Transverse colon (tissue), 4 donors: Measurements from ENCODE around the gene GPC1. TPM values are rescaled to one million over a fixed set of nuclear protein-coding genes. Genes with fewer than 3 reads are reported as not detected.

Source experiments
- DNase-seq: peaks from one replicate; pipeline ENCODE4 v3.0.0-alpha.2; 2019
- H3K27ac ChIP-seq, 4 donors: fragments of 200-600 bp; sonication (generic); 2 replicates each; pipeline ENCODE4 v1.5.1; 2016 to 2018; ENCODE audit warnings: inconsistent platforms in 4 of 4
- H3K27me3 ChIP-seq: fragments of 200-600 bp; sonication (generic); 2 replicates; pipeline ENCODE4 v1.5.1; 2017; ENCODE audit warnings: inconsistent platforms
- H3K36me3 ChIP-seq, 4 donors: fragments of 200-600 bp; sonication (generic); 2 replicates each; pipeline ENCODE4 v1.5.1; 2017 to 2019; ENCODE audit warnings: inconsistent platforms in 4 of 4
- H3K4me1 ChIP-seq, 4 donors: fragments of 200-600 bp; sonication (generic); 2 replicates each; pipeline ENCODE4 v1.5.1; 2017 to 2020; ENCODE audit warnings: inconsistent platforms in 4 of 4
- H3K4me3 ChIP-seq, 4 donors: fragments of 200-600 bp; sonication (generic); 1 replicate in 1 of 4; 2 replicates in 3 of 4; pipeline versions ENCODE4 v1.5.1 to v1.6.1; 2017 to 2019; ENCODE audit warnings: inconsistent platforms in 4 of 4
- H3K9me3 ChIP-seq, 2 donors: fragments of 200-600 bp; sonication (generic); 2 replicates each; pipeline ENCODE4 v1.5.1; 2017 to 2019; ENCODE audit warnings: inconsistent platforms in 2 of 2
- EP300 ChIP-seq: sonication (generic); formaldehyde crosslinking; IDR thresholded peaks from one replicate; pipeline ENCODE4 v1.6.1; 2017; ENCODE audit warnings: antibody characterized with exemption, low read depth
- POLR2A ChIP-seq: fragments of 450-650 bp; IDR thresholded peaks from one replicate; pipeline ENCODE4 v1.6.1; 2016; ENCODE audit warnings: antibody characterized with exemption, mild to moderate bottlenecking, moderate library complexity
- POLR2AphosphoS5 ChIP-seq, 3 donors: sonication (generic); formaldehyde crosslinking; IDR thresholded peaks; one replicate each; pipeline ENCODE4 v1.6.1; 2016; ENCODE audit warnings: antibody characterized with exemption in 3 of 3
- WGBS, 2 donors: methylation state at CpG; one replicate each; pipeline ENCODE4 v1.1.5; 2018; ENCODE audit warnings: low coverage in 1 of 2; 5-methylcytosine and 5-hydroxymethylcytosine counted together
- in situ Hi-C, 4 donors: fragments of 200-750 bp; cut with MboI; loops; one replicate each; pipeline versions ENCODE4 v1.15.0 to v1.15.1; 2017; ENCODE audit warnings: low sequenced_read_pairs in 3 of 4, low pct_ligation_motif_present in 1 of 4, low pct_unique_long_range_greater_than_20kb in 1 of 4
- intact Hi-C: fragments of 100-400 bp; cut with DNase I; formaldehyde crosslinking; loops from one replicate; pipeline ENCODE4 v1.15.1; 2023; ENCODE audit warnings: low total_unique reads
- total RNA-seq, 4 donors: library from RNA; depleted of rRNA; stranded (reverse); fragments of >200 nt; gene quantifications; one replicate each; pipeline ENCODE4 v1.1.0, GENCODE V29; 2016
- TF ChIP-seq, protein P1 (sequence below), 5 experiments: fragments of 200-600 bp in 3 of 5; fragments of 450-650 bp in 2 of 5; sonication (generic) in 3 of 5; IDR thresholded peaks; 1 replicate in 2 of 5; 2 replicates in 3 of 5; pipeline ENCODE4 v1.5.1; 2016 to 2017; ENCODE audit warnings: antibody characterized with exemption in 5 of 5, inconsistent platforms in 3 of 5, mild to moderate bottlenecking in 2 of 5, moderate library complexity in 1 of 5

The GPC1 gene
- total RNA-seq, 4 donors from 2014 or later: 10.4 to 31.8 (median 18.0) TPM

DNA sequence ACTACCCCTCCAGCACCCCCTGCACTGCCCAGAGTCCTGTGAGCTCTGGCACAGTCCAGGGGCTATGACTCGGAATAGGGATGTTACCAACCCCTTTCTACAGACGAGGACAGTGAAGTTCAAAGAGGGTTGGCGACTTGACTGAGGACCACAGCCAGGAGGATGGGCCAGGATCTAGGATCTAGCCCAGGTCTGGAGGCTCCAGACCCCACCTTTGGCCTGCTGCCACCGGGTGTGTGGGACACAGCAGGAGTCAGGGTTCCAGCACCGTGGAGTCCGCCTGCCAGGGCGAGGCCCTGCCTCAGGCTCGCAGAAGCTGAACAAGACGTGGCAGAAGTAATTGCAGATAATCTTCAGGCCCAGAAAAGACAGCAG, 37.9 kb upstream of the GPC1 start:
- in situ Hi-C loops: no loop called here
- Histone ChIP-seq H3K36me3 (no peaks in the 10 kb centered on the region), H3K27me3 (no peaks in the 10 kb centered on the region), H3K9me3 (no peaks in the 10 kb centered on the region), H3K27ac (no peak overlapping the region), H3K4me3 (no peak overlapping the region), H3K4me1 (peaks cover 0 to 4% (median 0%) of the 10 kb centered on the region in 4 donors)
- intact Hi-C loops: no loop called here
- 67% methylated on average over 9 of the region's 9 CpGs; no CpG with 5 or more reads in 1 of the 2 donors for WGBS, 2 donors
- DNase-seq: no peak
- TF ChIP-seq, protein P1, sequence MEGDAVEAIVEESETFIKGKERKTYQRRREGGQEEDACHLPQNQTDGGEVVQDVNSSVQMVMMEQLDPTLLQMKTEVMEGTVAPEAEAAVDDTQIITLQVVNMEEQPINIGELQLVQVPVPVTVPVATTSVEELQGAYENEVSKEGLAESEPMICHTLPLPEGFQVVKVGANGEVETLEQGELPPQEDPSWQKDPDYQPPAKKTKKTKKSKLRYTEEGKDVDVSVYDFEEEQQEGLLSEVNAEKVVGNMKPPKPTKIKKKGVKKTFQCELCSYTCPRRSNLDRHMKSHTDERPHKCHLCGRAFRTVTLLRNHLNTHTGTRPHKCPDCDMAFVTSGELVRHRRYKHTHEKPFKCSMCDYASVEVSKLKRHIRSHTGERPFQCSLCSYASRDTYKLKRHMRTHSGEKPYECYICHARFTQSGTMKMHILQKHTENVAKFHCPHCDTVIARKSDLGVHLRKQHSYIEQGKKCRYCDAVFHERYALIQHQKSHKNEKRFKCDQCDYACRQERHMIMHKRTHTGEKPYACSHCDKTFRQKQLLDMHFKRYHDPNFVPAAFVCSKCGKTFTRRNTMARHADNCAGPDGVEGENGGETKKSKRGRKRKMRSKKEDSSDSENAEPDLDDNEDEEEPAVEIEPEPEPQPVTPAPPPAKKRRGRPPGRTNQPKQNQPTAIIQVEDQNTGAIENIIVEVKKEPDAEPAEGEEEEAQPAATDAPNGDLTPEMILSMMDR (IDR thresholded peaks at IDR 0.05): no peak
- no peak for TF ChIP-seq POLR2AphosphoS5 (IDR thresholded peaks at IDR 0.05)

DNA sequence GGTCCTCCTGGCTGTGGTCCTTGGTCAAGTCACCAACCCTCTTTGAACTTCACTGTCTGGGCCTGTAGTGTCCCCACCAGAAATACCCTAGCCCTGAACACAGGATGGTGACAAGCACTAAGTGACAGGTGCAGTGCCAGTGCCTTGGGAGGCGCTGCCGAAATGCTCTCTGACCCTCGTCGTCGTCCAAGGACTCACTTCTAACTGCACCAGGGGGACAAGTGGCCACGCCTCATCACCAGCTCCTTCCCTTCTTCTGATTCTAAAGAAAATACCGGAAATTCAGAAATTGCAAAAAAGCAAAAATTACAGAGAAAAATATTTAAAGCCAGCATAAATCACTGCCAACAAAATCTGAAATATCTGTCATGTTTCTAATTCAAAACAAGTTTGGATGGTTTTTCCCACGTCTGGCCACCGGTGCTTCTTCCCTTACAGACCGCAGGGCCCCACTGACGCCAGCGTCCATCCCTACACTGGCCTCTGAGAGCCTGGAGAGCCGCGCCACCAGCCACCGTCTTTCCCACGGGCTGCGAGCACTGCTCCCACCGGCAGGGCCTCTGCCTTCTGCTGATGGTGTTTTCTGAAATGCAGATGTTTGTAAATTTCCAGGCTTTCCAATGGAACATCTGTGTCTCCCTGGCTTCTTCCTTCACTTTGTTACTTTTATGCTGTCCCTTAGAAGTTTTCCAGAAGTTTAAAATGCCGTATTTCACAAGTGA, 37.4 kb upstream of the GPC1 start:
- no peak overlapping the region for H3K4me3 ChIP-seq
- no peaks in the 10 kb centered on the region for H3K27me3 ChIP-seq
- in situ Hi-C loops: no loop called here
- H3K27ac ChIP-seq: no peak overlapping the region
- H3K9me3 ChIP-seq: no peaks in the 10 kb centered on the region
- DNase-seq: no peak
- intact Hi-C loops: no loop called here
- H3K36me3 ChIP-seq: no peaks in the 10 kb centered on the region
- peaks cover 0 to 4% (median 0%) of the 10 kb centered on the region in 4 donors for H3K4me1 ChIP-seq
- TF ChIP-seq EP300: no peak
- no peak for TF ChIP-seq POLR2A
- TF ChIP-seq, protein P1 (IDR thresholded peaks at IDR 0.05): no peak
- TF ChIP-seq POLR2AphosphoS5 (IDR thresholded peaks at IDR 0.05): no peak
- WGBS, 2 donors: 67 to 68% methylated on average over 15 to 19 of the region's 19 CpGs

DNA sequence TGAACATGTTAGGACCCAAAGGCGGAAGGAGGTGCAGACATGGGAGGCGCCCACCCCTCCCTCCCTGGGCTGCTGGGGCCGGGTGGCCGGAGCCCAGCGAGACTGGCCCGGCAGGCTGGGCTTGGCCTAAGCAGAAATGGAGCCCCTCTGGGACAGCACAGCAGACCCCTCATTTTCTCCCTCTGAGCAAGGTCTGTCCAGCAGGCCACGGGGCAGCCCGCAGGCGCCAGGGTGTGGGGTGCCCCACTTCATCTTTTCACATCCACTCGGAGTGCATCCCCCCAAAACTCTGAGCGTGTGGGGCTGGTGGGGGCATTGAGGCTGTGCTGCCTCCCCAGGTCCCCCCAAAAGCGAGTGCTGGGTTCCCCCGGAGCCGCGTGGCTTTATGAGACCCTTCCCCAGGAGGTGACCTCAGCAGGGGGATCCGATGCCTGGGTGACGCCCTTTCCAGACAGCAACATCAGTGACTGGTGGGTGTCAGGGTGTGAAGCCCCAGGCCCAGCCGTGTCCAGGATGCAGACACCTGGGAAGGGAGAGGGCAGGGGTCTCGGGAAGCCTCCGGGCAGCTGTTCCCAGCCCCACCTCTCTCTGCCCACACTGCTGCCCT, 36.7 kb upstream of the GPC1 start:
- Histone ChIP-seq H3K4me3 (no peak overlapping the region), H3K9me3 (no peaks in the 10 kb centered on the region), H3K27me3 (no peaks in the 10 kb centered on the region), H3K27ac (no peak overlapping the region), H3K36me3 (no peaks in the 10 kb centered on the region), H3K4me1 (peaks cover 0 to 4% (median 0%) of the 10 kb centered on the region in 4 donors)
- WGBS, 2 donors: 84% methylated on average over 20 of the region's 20 CpGs; no CpG with 5 or more reads in 1 of the 2 donors
- in situ Hi-C loops (no loop called here), intact Hi-C loops (no loop called here)
- no peak for TF ChIP-seq EP300
- TF ChIP-seq POLR2AphosphoS5 (IDR thresholded peaks at IDR 0.05): no peak
- TF ChIP-seq, protein P1 (IDR thresholded peaks at IDR 0.05): no peak
- TF ChIP-seq POLR2A: no peak
- no peak for DNase-seq

DNA sequence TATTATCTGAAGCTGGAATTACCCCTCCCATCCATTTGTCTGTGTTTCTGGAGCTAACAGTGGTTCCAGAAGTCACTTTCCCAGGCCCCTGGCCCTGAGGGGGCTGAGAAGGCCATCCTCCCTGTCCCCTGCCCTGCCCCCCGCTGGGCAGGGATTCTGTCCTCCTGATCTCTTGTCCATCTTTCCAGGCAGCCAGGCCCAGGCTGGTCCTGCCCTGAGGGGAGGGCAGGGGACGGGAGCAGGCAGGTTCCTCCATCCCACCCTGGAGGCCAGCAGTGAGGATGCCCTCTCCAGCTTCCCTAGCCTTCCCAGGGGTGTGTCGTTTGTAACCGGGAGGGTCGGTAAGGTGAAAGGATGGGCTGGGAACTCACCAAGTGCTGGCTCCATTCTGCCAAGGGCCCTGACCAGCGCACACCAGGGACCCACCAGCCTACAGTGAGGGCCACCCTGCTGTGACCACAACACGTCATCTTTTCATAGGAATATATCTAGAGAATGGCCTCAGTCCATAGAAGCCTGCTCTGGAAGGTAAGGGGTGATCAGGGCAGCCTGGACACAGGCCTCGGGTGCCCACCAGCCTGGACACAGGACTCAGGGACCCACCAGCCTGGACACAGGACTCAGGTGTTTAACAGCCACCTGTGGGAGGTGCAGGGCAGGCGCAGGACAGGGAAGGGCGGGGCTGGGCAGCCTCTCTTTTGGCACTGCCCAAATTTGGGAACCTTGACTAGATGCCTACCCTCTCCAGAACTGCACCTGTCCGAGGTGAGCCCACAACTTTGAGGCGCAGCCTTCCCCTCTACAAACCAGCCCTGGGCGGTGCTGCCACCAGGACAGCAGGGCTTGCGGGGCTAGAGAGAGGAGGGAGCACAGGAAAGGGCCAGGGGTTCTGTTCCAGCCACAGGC, 35.8 kb upstream of the GPC1 start:
- DNase-seq: no peak
- no peaks in the 10 kb centered on the region for H3K36me3 ChIP-seq
- WGBS, 2 donors: 75% methylated on average over 10 of the region's 14 CpGs; no CpG with 5 or more reads in 1 of the 2 donors
- TF ChIP-seq, protein P1 (IDR thresholded peaks at IDR 0.05): no peak
- no peak for TF ChIP-seq POLR2AphosphoS5 (IDR thresholded peaks at IDR 0.05)
- TF ChIP-seq POLR2A: no peak
- TF ChIP-seq EP300: no peak
- intact Hi-C loops (no loop called here), in situ Hi-C loops (no loop called here)
- no peak overlapping the region for H3K4me3 ChIP-seq
- H3K27me3 ChIP-seq: no peaks in the 10 kb centered on the region
- H3K27ac ChIP-seq: no peak overlapping the region
- peaks cover 0 to 4% (median 0%) of the 10 kb centered on the region in 4 donors for H3K4me1 ChIP-seq
- no peaks in the 10 kb centered on the region for H3K9me3 ChIP-seq
